Measurements from ENCODE around the gene ICE1. TPM values are rescaled to one million over a fixed set of nuclear protein-coding genes. Genes with fewer than 3 reads are reported as not detected.

The ICE1 gene
- total and polyA plus RNA-seq, 2 of the 4 experiments (the other 2 are of a cell fraction): 9.0 to 18.5 TPM

DNA sequence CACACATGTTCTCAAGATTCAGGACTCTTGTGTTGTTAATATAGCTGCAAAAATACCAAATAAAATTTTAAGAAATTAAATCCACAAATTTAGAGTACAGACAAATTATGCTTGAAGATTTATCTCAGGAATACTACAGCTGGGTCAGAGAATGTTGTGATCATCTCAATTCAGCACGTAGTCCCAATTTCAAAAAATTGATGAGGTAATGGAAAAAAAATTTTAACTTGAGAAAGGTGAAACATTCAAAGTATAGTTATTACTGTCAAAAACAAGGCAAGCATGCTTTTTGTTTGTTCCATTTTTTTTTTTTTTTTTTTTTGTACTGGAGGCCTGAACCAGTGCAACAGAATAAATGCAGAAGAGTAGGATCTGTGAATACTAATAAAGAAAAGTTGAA, 29.4 kb downstream of the ICE1 start:
- Histone ChIP-seq H3K4me3 (ENCODE audit: insufficient read depth, low read depth, low read length) (no peak overlapping the region), H2AFZ (replicated peaks; ENCODE audit: low read length, poor library complexity) (no peak overlapping the region), H3K4me2 (ENCODE audit: low read depth, low read length) (no peak overlapping the region), H4K5ac (ENCODE audit: low read depth, low read length) (no peak overlapping the region), H3K9me3 (ENCODE audit: control insufficient read depth, insufficient read depth, low read length) (no peaks in the 10 kb centered on the region), H3K18ac (ENCODE audit: low read depth, low read length) (no peak overlapping the region), H3K14ac (replicated peaks; ENCODE audit: low read depth, low read length) (no peak overlapping the region), H3K23ac (ENCODE audit: low read depth, low read length) (no peak overlapping the region), H2BK20ac (ENCODE audit: low read depth, low read length) (no peak overlapping the region), H4K8ac (ENCODE audit: low read depth in 2 of 2, low read length in 2 of 2) (no peak overlapping the region), H4K20me1 (ENCODE audit: insufficient read depth, low read length) (no peaks in the 10 kb centered on the region), H3K36me3 (ENCODE audit: control insufficient read depth, insufficient read depth, low read length) (peaks cover 23% of the 10 kb centered on the region), H2BK5ac (ENCODE audit: low read depth, low read length, poor library complexity, severe bottlenecking) (no peak overlapping the region), H3K4ac (ENCODE audit: low read depth, low read length) (no peak overlapping the region), H2AK9ac (replicated peaks; ENCODE audit: low read depth, low read length, poor library complexity) (no peak overlapping the region), H3K4me1 (ENCODE audit: control insufficient read depth, insufficient read depth, low read length) (no peaks in the 10 kb centered on the region), H3K27ac (ENCODE audit: insufficient read depth, low read length) (no peak overlapping the region), H4K91ac (ENCODE audit: insufficient read depth, low read depth, low read length) (no peak overlapping the region), H2AK5ac (ENCODE audit: low read depth, low read length) (no peak overlapping the region), H2BK15ac (ENCODE audit: low read depth, low read length) (no peak overlapping the region), H3K27me3 (ENCODE audit: control insufficient read depth, insufficient read depth, low read length) (no peaks in the 10 kb centered on the region), H3K9ac (ENCODE audit: low read depth, low read length) (no peak overlapping the region), H3K9me1 (ENCODE audit: insufficient read depth, low read length) (0 out of 2 replicates have a peak, but pooled peaks cover 2% of the 10 kb centered on the region), H2BK120ac (ENCODE audit: low read depth, low read length) (no peak overlapping the region), H3K79me1 (ENCODE audit: low read depth in 1 of 2, low read length in 2 of 2) (no peaks in the 10 kb centered on the region; a peak in 1 of 4 replicates), H3K56ac (ENCODE audit: extremely low read depth, insufficient read depth, low read length) (no peak overlapping the region)
- ChIA-PET CTCF (no interaction called here), POLR2A (ENCODE audit: unreplicated experiment) (no interaction called here)
- BruUV-seq (replicated peaks): no TSS peak
- ATAC-seq (ENCODE audit: low read depth): no peak
- no peak for DNase-seq
- dilution Hi-C loops (cut with HindIII; ENCODE audit: low sequenced_read_pairs, unreplicated experiment): no loop called here
- TF ChIP-seq MAZ (IDR thresholded peaks at IDR 0.05; ENCODE audit: borderline replicate concordance, low read depth, low read length) (no peak), MAFK (IDR thresholded peaks at IDR 0.05; ENCODE audit: low read depth, low read length) (peak; percentile 44; the same call in 1 of the 2 replicates), MXI1 (IDR thresholded peaks at IDR 0.05; ENCODE audit: borderline replicate concordance, low read depth, low read length) (no peak)
- intact Hi-C loops (cut with micrococcal nuclease): no loop called here
- WGBS, 2 experiments (ENCODE audit: extremely low coverage in 2 of 2, insufficient read length in 1 of 2): no CpG with 5 or more reads among the region's 1 CpG
- in situ Hi-C loops (cut with MboI; ENCODE audit: low sequenced_read_pairs): no loop called here
